OCI-LY1 (cell line): Measurements from ENCODE around the gene PTPN14.

Source experiments
- H2AFZ ChIP-seq: fragments of 200-600 bp; sonication (generic), shearing (Covaris generic); 2 replicates; pipeline ENCODE4 v1.6.0; 2014; ENCODE audit warnings: antibody characterized with exemption, mild to moderate bottlenecking, low read length
- H3F3A ChIP-seq: fragments of 200-600 bp; sonication (generic), shearing (Covaris generic); 2 replicates; pipeline ENCODE4 v1.6.0; 2014; ENCODE audit warnings: mild to moderate bottlenecking, antibody characterized with exemption, low read length, moderate library complexity; ENCODE audit not compliant: insufficient read depth
- H3K27ac ChIP-seq: fragments of 200-600 bp; sonication (generic); 2 replicates; pipeline ENCODE4 v1.5.1; 2014; ENCODE audit warnings: low read length, mixed run types, mild to moderate bottlenecking, low read depth; ENCODE audit not compliant: poor library complexity, severe bottlenecking
- H3K27me3 ChIP-seq: fragments of 200-600 bp; sonication (generic); 2 replicates; pipeline ENCODE4 v1.6.0; 2014; ENCODE audit warnings: antibody characterized with exemption, mild to moderate bottlenecking, low read length, moderate library complexity; ENCODE audit not compliant: insufficient read depth
- H3K36me3 ChIP-seq: fragments of 200-600 bp; sonication (generic); 2 replicates; pipeline ENCODE4 v1.6.1; 2014; ENCODE audit warnings: mild to moderate bottlenecking, antibody characterized with exemption, low read length, moderate library complexity, mixed read lengths; ENCODE audit not compliant: insufficient read depth
- H3K4me1 ChIP-seq: fragments of 200-600 bp; sonication (generic); 2 replicates; pipeline ENCODE4 v1.5.1; 2014; ENCODE audit warnings: mild to moderate bottlenecking, low read length, moderate library complexity; ENCODE audit not compliant: insufficient read depth, severe bottlenecking
- H3K4me2 ChIP-seq: fragments of 200-600 bp; sonication (generic), shearing (Covaris generic); 2 replicates; pipeline ENCODE4 v1.6.1; 2014; ENCODE audit warnings: low read length
- H3K4me3 ChIP-seq: fragments of 200-600 bp; sonication (generic); 2 replicates; pipeline ENCODE4 v1.5.1; 2014; ENCODE audit warnings: low read length, low read depth, mild to moderate bottlenecking, mixed read lengths; ENCODE audit not compliant: poor library complexity, severe bottlenecking
- H3K79me2 ChIP-seq: fragments of 200-600 bp; shearing (Covaris generic); 2 replicates; pipeline ENCODE4 v1.6.1; 2016; ENCODE audit warnings: mixed run types, low read length, mixed read lengths; ENCODE audit not compliant: insufficient read depth
- H3K9ac ChIP-seq: fragments of 200-600 bp; sonication (generic), shearing (Covaris generic); 2 replicates; pipeline ENCODE4 v1.6.1; 2014; ENCODE audit warnings: mild to moderate bottlenecking, low read length, mixed read lengths
- H3K9me2 ChIP-seq: fragments of 200-600 bp; sonication (generic), shearing (Covaris generic); 2 replicates; pipeline ENCODE4 v1.6.1; 2014; ENCODE audit warnings: low read depth, mild to moderate bottlenecking, low read length, mixed read lengths
- H3K9me3 ChIP-seq: fragments of 200-600 bp; shearing (Covaris generic); 2 replicates; pipeline ENCODE4 v1.6.1; 2014; ENCODE audit warnings: low read length, mixed read lengths
- H4K20me1 ChIP-seq: fragments of 200-600 bp; sonication (generic), shearing (Covaris generic); 2 replicates; pipeline ENCODE4 v1.6.0; 2016; ENCODE audit warnings: mild to moderate bottlenecking, low read length; ENCODE audit not compliant: insufficient read depth
- EZH2 ChIP-seq: fragments of 200-600 bp; sonication (generic), shearing (Covaris generic); IDR thresholded peaks from 2 replicates; pipeline ENCODE4 v1.8.0; 2017; ENCODE audit warnings: borderline replicate concordance, mixed run types, mild to moderate bottlenecking, antibody characterized with exemption, low read length, moderate library complexity, mixed read lengths
- TF ChIP-seq, protein P1 (sequence below): fragments of 200-600 bp; sonication (generic), shearing (Covaris generic); IDR thresholded peaks from 2 replicates; pipeline ENCODE4 v1.5.1; 2017; ENCODE audit warnings: mild to moderate bottlenecking, antibody characterized with exemption, low read length, moderate library complexity, mixed read lengths

Gene PTPN14

GRCh38 chr1:214567481-214567980, 16.1 kb upstream of the PTPN14 start:
- no peaks in the 10 kb centered on the region for H3F3A ChIP-seq
- H2AFZ ChIP-seq, result no peak overlapping the region

DNA sequence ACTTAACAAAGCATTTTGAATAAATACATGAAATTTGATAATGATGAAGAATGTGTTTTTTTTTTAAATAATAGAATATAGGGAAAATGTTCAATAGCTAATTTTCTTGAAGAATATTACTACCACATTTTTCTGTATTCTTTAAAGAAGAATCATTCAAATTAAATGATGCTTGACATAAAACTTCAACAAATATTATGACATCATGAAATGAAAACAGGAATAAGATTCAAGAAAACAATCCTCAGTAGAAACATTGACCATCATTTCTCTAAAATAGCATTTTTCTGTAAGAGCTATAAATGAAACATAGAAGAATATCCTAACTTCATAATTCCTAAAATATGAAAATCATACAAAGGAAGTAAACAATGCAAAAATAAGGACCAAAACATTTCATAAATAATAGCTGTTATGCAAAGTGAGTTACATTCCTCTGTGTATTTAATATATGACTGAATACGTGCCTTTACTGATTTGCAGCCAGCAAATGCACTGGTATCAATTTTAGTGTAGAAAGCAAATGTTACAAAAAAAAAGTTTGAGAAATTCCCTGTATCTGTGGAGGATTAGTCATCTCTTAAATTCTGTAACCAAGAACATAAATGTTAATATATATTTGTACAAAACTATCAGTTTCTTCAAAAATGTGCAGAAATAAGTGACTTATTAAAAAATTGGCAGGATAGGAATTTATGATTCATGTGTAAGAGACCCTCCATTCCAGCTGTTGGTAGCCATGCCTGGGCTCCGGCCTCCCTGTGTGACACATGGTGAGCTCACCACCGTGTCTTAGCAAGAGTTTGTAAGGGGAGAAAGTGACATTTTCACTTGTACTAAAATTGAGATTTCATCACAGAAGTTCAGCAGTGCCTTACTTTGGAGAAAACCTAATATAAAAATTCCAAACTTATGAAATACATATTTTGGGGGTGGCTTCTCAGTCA, 15.0 kb upstream of the PTPN14 start:
- H3K27ac ChIP-seq, result no peak overlapping the region
- TF ChIP-seq EZH2, result no peak
- TF ChIP-seq, protein P1, sequence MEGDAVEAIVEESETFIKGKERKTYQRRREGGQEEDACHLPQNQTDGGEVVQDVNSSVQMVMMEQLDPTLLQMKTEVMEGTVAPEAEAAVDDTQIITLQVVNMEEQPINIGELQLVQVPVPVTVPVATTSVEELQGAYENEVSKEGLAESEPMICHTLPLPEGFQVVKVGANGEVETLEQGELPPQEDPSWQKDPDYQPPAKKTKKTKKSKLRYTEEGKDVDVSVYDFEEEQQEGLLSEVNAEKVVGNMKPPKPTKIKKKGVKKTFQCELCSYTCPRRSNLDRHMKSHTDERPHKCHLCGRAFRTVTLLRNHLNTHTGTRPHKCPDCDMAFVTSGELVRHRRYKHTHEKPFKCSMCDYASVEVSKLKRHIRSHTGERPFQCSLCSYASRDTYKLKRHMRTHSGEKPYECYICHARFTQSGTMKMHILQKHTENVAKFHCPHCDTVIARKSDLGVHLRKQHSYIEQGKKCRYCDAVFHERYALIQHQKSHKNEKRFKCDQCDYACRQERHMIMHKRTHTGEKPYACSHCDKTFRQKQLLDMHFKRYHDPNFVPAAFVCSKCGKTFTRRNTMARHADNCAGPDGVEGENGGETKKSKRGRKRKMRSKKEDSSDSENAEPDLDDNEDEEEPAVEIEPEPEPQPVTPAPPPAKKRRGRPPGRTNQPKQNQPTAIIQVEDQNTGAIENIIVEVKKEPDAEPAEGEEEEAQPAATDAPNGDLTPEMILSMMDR, result no peak
- no peaks in the 10 kb centered on the region for H3K27me3 ChIP-seq
- H3K4me3 ChIP-seq, result no peak overlapping the region
- no peaks in the 10 kb centered on the region for H3K4me1 ChIP-seq
- no peak overlapping the region for H2AFZ ChIP-seq
- no peaks in the 10 kb centered on the region for H3K9me3 ChIP-seq
- H3K9ac ChIP-seq, result no peak overlapping the region
- no peak overlapping the region for H3K4me2 ChIP-seq
- no peaks in the 10 kb centered on the region for H4K20me1 ChIP-seq
- no peaks in the 10 kb centered on the region for H3K36me3 ChIP-seq
- H3K79me2 ChIP-seq, result no peaks in the 10 kb centered on the region
- no peaks in the 10 kb centered on the region for H3K9me2 ChIP-seq
- H3F3A ChIP-seq, result no peaks in the 10 kb centered on the region

More at GRCh38 chr1:214567481-214567980, 16.1 kb upstream of the PTPN14 start:
- H3K27me3 ChIP-seq, result no peaks in the 10 kb centered on the region
- H4K20me1 ChIP-seq, result no peaks in the 10 kb centered on the region
- no peak overlapping the region for H3K9ac ChIP-seq
- no peaks in the 10 kb centered on the region for H3K79me2 ChIP-seq
- no peaks in the 10 kb centered on the region for H3K9me3 ChIP-seq
- no peaks in the 10 kb centered on the region for H3K9me2 ChIP-seq
- H3K4me3 ChIP-seq, result no peak overlapping the region
- TF ChIP-seq, protein P1, result no peak
- no peak for TF ChIP-seq EZH2
- H3K4me1 ChIP-seq, result no peaks in the 10 kb centered on the region
- H3K36me3 ChIP-seq, result no peaks in the 10 kb centered on the region
- H3K4me2 ChIP-seq, result no peak overlapping the region
- H3K27ac ChIP-seq, result no peak overlapping the region

GRCh38 chr1:214565310-214565709, 13.9 kb upstream of the PTPN14 start:
- H3K4me3 ChIP-seq, result no peak overlapping the region
- H3K9ac ChIP-seq, result no peak overlapping the region
- no peaks in the 10 kb centered on the region for H3F3A ChIP-seq
- H3K27ac ChIP-seq, result no peak overlapping the region
- H4K20me1 ChIP-seq, result no peaks in the 10 kb centered on the region
- H3K4me1 ChIP-seq, result no peaks in the 10 kb centered on the region
- H3K4me2 ChIP-seq, result no peak overlapping the region
- no peaks in the 10 kb centered on the region for H3K36me3 ChIP-seq
- no peaks in the 10 kb centered on the region for H3K79me2 ChIP-seq
- H3K9me2 ChIP-seq, result no peaks in the 10 kb centered on the region
- H2AFZ ChIP-seq, result no peak overlapping the region
- TF ChIP-seq, protein P1, result no peak
- no peak for TF ChIP-seq EZH2
- H3K9me3 ChIP-seq, result no peaks in the 10 kb centered on the region
- H3K27me3 ChIP-seq, result no peaks in the 10 kb centered on the region
